ENCODE measurements around the gene CD151. TPM values are rescaled to one million over a fixed set of nuclear protein-coding genes. Genes with fewer than 3 reads are reported as not detected.

CD151 gene
- polyA plus RNA-seq, 1 donor (not counting 4 experiments of a cell fraction or from before 2014, with no cell fraction given), result 434 TPM

DNA sequence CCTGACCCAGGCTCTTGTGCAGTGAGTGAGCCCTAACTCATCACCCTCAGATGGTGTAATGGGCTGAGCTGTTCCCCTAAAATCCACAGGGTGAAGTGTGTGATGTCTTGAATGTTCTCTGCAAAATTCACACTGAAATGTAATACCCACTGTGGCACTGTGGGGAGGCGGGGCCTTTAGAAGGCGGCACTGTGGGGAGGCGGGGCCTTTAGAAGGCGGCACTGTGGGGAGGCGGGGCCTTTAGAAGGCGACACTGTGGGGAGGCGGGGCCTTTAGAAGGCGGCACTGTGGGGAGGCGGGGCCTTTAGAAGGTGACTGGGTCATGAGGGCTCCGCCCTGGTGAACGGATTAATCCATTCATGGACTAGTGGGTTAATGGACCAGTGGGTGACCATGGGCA, 44.8 kb downstream of the CD151 start:
- Histone ChIP-seq H3K9ac (ENCODE audit: control insufficient read depth, extremely low read depth, insufficient read depth, low read length) (no peak overlapping the region), H3K27me3 (ENCODE audit: control insufficient read depth, extremely low read depth, insufficient read depth, low read length) (no peaks in the 10 kb centered on the region), H3K36me3 (ENCODE audit: control insufficient read depth in 2 of 2, extremely low read depth in 1 of 2, insufficient read depth in 2 of 2, low read length in 2 of 2) (peaks cover 3 to 8% of the 10 kb centered on the region in 2 experiments), H3K4me1 (ENCODE audit: control insufficient read depth, extremely low read depth, insufficient read depth, low read length) (no peaks in the 10 kb centered on the region), H4K20me1 (ENCODE audit: control insufficient read depth, extremely low read depth, insufficient read depth, low read length) (no peaks in the 10 kb centered on the region), H2AFZ (ENCODE audit: control insufficient read depth, low read length) (no peak overlapping the region), H3K27ac (ENCODE audit: control insufficient read depth, insufficient read depth, low read length) (no peak overlapping the region), H3K9me3 (ENCODE audit: control insufficient read depth, low read depth, low read length) (no peaks in the 10 kb centered on the region), H3K4me3 (ENCODE audit: control insufficient read depth in 2 of 3, extremely low read depth in 1 of 3, insufficient read depth in 2 of 3, low read depth in 1 of 3, low read length in 3 of 3) (no peak overlapping the region), H3K79me2 (ENCODE audit: control insufficient read depth, insufficient read depth, low read length) (no peaks in the 10 kb centered on the region), H3K9me1 (ENCODE audit: control insufficient read depth, extremely low read depth, insufficient read depth, low read length) (no peaks in the 10 kb centered on the region), H3K4me2 (ENCODE audit: control insufficient read depth, extremely low read depth, insufficient read depth, low read depth, low read length) (no peak overlapping the region)
- DNase-seq (ENCODE audit: low read depth, low spot score), result no peak
- dilution Hi-C loops (cut with MboI; ENCODE audit: extremely low pct_ligation_motif_present, low sequenced_read_pairs), result no loop called here
- FAIRE-seq, result no peak
- TF ChIP-seq, protein P1, sequence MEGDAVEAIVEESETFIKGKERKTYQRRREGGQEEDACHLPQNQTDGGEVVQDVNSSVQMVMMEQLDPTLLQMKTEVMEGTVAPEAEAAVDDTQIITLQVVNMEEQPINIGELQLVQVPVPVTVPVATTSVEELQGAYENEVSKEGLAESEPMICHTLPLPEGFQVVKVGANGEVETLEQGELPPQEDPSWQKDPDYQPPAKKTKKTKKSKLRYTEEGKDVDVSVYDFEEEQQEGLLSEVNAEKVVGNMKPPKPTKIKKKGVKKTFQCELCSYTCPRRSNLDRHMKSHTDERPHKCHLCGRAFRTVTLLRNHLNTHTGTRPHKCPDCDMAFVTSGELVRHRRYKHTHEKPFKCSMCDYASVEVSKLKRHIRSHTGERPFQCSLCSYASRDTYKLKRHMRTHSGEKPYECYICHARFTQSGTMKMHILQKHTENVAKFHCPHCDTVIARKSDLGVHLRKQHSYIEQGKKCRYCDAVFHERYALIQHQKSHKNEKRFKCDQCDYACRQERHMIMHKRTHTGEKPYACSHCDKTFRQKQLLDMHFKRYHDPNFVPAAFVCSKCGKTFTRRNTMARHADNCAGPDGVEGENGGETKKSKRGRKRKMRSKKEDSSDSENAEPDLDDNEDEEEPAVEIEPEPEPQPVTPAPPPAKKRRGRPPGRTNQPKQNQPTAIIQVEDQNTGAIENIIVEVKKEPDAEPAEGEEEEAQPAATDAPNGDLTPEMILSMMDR (optimal IDR thresholded peaks at IDR 0.05 in 1 of 3, IDR thresholded peaks at IDR 0.05 in 1 of 3, conservative IDR thresholded peaks at IDR 0.05 in 1 of 3; ENCODE audit: extremely low read depth in 1 of 3, insufficient read depth in 2 of 3, low read length in 3 of 3), result no peak

DNA sequence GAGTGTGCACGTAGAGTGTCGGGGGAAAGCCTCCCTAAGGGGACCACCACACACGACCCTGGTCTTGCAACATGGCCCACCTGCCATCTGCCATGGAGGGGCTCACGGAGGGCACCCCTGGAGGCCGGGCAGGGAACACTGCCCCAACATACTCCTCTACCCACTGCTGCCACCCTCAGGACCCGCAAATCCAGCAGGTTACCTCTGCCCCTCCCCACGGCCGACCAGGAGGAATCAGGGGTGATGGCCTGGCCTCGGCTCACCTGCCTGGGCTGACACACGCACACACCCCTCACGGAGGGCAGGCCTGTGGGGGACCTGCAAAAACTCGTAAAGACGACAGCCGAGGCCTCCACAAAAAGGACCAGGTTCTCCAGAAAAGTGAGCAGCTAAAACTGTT, 47.7 kb downstream of the CD151 start:
- no peak for FAIRE-seq
- peaks cover 3 to 12% of the 10 kb centered on the region in 2 experiments for H3K36me3 ChIP-seq (ENCODE audit: control insufficient read depth in 2 of 2, extremely low read depth in 1 of 2, insufficient read depth in 2 of 2, low read length in 2 of 2)
- H3K4me2 ChIP-seq (ENCODE audit: control insufficient read depth, extremely low read depth, insufficient read depth, low read depth, low read length), result no peak overlapping the region
- no peaks in the 10 kb centered on the region for H4K20me1 ChIP-seq (ENCODE audit: control insufficient read depth, extremely low read depth, insufficient read depth, low read length)
- no peak for DNase-seq (ENCODE audit: low read depth, low spot score)
- H3K27me3 ChIP-seq (ENCODE audit: control insufficient read depth, extremely low read depth, insufficient read depth, low read length), result no peaks in the 10 kb centered on the region
- H2AFZ ChIP-seq (ENCODE audit: control insufficient read depth, low read length), result no peak overlapping the region
- H3K9ac ChIP-seq (ENCODE audit: control insufficient read depth, extremely low read depth, insufficient read depth, low read length), result no peak overlapping the region
- no peaks in the 10 kb centered on the region for H3K9me1 ChIP-seq (ENCODE audit: control insufficient read depth, extremely low read depth, insufficient read depth, low read length)
- no peak overlapping the region for H3K4me3 ChIP-seq (ENCODE audit: control insufficient read depth in 2 of 3, extremely low read depth in 1 of 3, insufficient read depth in 2 of 3, low read depth in 1 of 3, low read length in 3 of 3)
- dilution Hi-C loops (cut with MboI; ENCODE audit: extremely low pct_ligation_motif_present, low sequenced_read_pairs), result no loop called here
- TF ChIP-seq EZH2 (IDR thresholded peaks at IDR 0.05; ENCODE audit: low read length), result no peak
- TF ChIP-seq, protein P1 (optimal IDR thresholded peaks at IDR 0.05 in 1 of 3, IDR thresholded peaks at IDR 0.05 in 1 of 3, conservative IDR thresholded peaks at IDR 0.05 in 1 of 3; ENCODE audit: extremely low read depth in 1 of 3, insufficient read depth in 2 of 3, low read length in 3 of 3), result peak in 1 of 3 experiments; percentile 13
- H3K79me2 ChIP-seq (ENCODE audit: control insufficient read depth, insufficient read depth, low read length), result no peaks in the 10 kb centered on the region
- H3K9me3 ChIP-seq (ENCODE audit: control insufficient read depth, low read depth, low read length), result no peaks in the 10 kb centered on the region
- H3K4me1 ChIP-seq (ENCODE audit: control insufficient read depth, extremely low read depth, insufficient read depth, low read length), result no peaks in the 10 kb centered on the region
- H3K27ac ChIP-seq (ENCODE audit: control insufficient read depth, insufficient read depth, low read length), result no peak overlapping the region
